HG03135 (cell line): ENCODE results near the gene CSRNP3.

Source experiments
- ATAC-seq: cut with Tn5 transposase; IDR thresholded peaks from one replicate; pipeline ENCODE4 v1.9.1; 2021; ENCODE audit warnings: mild to moderate bottlenecking, moderate library complexity; ENCODE audit not compliant: unreplicated experiment

Gene CSRNP3, protein sequence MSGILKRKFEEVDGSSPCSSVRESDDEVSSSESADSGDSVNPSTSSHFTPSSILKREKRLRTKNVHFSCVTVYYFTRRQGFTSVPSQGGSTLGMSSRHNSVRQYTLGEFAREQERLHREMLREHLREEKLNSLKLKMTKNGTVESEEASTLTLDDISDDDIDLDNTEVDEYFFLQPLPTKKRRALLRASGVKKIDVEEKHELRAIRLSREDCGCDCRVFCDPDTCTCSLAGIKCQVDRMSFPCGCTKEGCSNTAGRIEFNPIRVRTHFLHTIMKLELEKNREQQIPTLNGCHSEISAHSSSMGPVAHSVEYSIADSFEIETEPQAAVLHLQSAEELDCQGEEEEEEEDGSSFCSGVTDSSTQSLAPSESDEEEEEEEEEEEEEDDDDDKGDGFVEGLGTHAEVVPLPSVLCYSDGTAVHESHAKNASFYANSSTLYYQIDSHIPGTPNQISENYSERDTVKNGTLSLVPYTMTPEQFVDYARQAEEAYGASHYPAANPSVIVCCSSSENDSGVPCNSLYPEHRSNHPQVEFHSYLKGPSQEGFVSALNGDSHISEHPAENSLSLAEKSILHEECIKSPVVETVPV

DNA sequence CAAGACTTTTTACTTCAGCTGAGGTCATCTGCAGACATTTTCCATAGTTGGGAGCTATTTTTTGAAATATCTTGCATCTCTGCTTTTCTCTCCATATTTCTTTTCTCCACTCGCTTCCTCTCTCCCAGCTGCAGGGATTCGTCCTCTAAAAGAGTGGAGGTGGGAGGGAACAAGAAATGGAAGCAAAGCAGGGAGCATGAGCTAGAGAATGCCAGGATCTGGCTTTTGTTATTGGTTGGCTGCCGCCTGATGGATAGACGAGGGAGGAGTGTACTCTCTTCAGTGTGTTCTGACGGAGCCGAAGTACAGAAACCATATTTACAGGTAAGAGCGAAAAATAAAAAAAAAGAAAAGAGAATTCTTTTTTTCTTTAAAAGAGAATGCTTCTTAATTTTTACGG lies at the start of gene CSRNP3:
TSS of gene CSRNP3 (plus strand) at position 282 of the 400 bp plus-strand sequence. CDS start 125,368 bp downstream, outside the sequence.
- ATAC-seq, result no peak

- ATAC-seq, result no peak
These were observed 49.3 kb upstream of the CSRNP3 start for GRCh38 chr2:165420231-165420630.

GRCh38 chr2:165423081-165423480 lies 46.4 kb upstream of the CSRNP3 start:
- ATAC-seq, result no peak

DNA sequence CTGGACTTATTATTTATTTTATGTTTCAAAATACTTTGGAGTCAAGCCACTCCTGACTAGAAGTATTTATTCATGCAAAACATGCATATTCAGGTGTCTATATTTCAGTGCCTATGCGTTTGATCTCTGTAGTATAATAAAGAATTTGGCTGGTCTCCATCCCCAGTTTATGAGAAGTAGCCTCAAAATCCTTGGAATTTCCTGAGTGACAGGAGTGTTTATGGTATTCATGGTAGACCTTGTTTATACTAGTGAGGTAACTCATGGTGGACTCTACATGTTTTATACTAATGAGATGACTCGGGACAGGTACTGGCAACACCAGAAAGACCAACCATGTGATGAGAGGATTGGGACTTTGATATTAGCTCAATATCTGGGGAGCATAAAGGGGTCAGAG lies 43.9 kb upstream of the CSRNP3 start:
- ATAC-seq, result no peak

- ATAC-seq, result no peak
These were observed 41.8 kb upstream of the CSRNP3 start for GRCh38 chr2:165427686-165428085.

DNA sequence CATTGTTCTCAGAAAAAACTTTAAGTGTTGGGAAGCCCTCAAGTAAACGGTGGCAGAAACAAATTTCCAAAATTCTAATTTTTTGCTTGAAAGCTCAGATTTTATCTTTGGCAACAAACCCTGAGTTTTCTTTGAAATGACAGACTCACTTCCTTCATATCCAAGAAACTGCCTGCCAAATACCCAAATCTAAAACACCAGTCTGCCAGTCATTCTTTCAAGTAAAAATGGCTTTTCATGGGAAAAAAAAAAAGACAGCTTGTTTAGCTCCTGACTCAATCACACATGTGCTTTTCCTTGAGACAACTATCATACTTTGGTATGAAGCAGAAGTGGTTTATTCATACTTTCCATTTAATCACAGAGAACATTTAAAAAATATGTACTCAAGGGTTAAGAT lies 40.6 kb upstream of the CSRNP3 start:
- ATAC-seq, result no peak

- ATAC-seq, result no peak
These were observed 38.5 kb upstream of the CSRNP3 start for GRCh38 chr2:165431014-165431413.

GRCh38 chr2:165432234-165432966 lies 37.1 kb upstream of the CSRNP3 start:
- no peak for ATAC-seq

- ATAC-seq, result no peak
These were observed 34.5 kb upstream of the CSRNP3 start for GRCh38 chr2:165434865-165435496.

GRCh38 chr2:165435611-165436010 lies 33.9 kb upstream of the CSRNP3 start:
- ATAC-seq, result no peak

GRCh38 chr2:165436559-165436958 lies 32.9 kb upstream of the CSRNP3 start:
- no peak for ATAC-seq

DNA sequence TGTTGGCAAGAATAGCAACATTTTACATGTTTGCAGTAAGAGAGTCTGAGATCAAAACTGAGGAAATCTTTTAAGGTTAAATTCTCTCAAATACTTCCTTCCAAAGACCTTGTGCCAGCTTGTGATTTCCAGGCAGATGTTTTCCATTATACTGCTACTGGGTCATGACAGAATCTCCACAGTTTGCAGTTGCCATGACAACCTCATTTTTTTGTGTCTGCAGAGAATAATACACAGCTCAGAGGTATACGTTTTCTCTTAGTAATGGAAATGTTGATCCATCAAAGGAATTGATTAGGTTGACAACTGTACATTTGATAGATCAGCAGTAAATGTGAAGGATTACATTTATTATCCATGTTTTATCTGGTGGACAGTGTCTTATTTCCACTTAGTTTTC lies 29.1 kb upstream of the CSRNP3 start:
- ATAC-seq, result no peak

GRCh38 chr2:165443511-165443910 lies 26.0 kb upstream of the CSRNP3 start:
- ATAC-seq, result no peak

GRCh38 chr2:165448406-165448805 lies 21.1 kb upstream of the CSRNP3 start:
- ATAC-seq, result no peak

- no peak for ATAC-seq
These were observed 19.3 kb upstream of the CSRNP3 start for GRCh38 chr2:165450156-165450555.

DNA sequence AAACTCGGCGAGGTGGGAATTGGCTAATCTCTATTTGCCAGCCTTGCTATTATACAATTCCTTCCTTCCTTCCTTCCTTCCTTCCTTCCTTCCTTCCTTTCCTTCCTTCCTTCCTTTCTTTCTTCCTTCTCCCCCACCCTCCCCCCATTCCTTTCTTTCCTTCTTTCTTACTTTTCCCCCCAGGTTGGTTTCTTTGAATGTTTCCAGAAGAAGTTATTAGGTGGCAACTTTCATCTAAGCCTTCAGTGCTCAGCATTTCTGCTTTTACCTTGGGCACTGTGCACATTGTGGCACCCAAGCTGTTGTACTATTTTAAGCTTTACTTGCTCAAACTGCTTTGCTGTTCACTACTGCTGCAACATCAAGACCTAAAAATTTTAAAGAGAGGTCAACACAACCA lies 17.2 kb upstream of the CSRNP3 start:
- no peak for ATAC-seq

DNA sequence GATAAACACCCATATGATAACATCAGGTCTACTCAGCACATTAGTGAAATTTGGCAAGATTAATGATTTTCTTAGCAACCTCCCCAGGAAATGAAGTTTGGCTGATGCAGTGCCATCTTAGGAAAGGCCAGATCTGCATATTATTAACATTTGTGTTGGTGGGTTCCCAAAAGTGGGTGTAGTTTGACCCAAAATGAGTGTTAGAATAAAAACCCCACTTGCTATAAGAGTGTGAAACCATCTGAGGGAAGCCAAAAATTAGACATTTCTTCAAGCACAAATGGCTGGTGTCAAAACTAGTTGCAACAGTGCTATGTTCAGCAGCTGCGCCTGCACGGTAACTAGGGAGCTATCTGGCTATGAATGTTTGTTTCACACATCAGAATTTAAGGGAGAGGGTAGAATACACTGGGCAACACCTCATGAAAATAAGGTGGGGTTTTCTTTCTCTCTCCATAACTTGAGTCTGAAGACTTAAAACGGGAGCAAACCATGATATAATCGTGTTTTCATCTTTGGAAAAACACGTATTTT lies 15.9 kb upstream of the CSRNP3 start:
- ATAC-seq, result no peak

GRCh38 chr2:165454905-165455304 lies 14.6 kb upstream of the CSRNP3 start:
- no peak for ATAC-seq

GRCh38 chr2:165456027-165456426 lies 13.5 kb upstream of the CSRNP3 start:
- no peak for ATAC-seq

GRCh38 chr2:165462443-165462842 lies 7.1 kb upstream of the CSRNP3 start:
- ATAC-seq, result no peak

DNA sequence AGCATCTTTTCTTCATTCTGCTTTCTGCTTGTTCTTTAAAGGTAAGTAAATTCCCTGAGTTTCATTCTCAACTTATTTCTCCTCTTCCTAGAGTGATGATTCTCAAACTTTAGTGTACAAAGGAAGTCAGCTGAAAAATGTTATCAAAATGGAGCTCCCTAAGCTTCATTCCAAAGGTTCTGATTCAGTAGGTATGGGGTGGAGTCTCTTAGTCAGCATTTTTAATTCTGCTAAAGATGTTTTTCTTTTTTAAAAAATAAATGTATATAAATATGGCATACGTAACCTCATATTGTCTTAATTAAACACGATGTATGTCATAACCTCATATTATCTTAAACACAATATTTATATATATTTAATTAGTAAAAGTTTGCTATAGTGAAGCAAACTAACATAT lies 3.1 kb upstream of the CSRNP3 start:
- no peak for ATAC-seq
